GM19240 (cell line): Measurements from ENCODE around the gene PIEZO1.

ENCODE experiments used
- DNase-seq: peaks from one replicate; pipeline ENCODE4 v3.0.0; 2011; ENCODE audit warnings: low spot score; ENCODE audit not compliant: insufficient read length

Gene PIEZO1

DNA sequence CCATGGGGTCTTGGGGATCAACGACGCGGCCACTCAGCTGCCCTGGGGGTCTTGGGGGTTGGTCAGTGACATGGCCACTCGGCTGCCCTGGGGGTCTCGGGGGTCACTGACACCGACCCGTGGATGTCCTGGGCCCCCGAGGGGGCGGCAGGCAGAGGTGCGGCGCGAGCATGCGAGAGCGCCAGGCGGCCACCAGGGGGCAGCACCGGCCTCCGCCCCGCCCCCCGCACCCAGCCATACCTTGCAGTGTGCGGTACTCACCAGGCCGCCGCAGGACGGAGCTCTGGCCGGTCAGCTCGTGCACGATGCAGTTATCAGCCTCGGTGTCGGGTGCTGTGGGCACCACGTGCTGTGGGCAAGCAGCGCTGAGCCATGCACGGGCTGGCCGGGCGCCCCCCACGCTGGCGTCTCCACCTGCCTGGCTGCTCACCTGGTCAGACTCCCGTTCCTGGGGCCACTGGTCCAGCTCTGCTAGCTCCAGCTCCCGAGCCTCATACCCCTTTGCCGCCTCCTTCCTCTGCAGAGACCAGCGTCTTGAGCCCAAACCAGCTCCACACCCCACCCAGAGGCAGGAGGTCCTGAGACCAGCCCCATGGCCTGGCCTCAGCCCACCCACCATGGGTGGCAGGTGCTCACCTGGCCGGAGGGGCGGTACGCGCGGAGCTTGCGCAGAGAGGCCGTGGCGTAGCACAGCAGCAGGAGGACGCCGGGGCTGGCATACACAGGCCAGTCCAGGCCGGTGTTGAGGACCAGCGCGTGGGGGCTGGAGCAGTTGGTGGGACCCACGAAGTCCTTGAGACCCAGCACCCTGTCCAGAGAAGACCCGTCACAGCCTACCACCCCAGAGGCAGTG, 47.5 kb downstream of the PIEZO1 start:
- DNase-seq, result peak; percentile 72

DNA sequence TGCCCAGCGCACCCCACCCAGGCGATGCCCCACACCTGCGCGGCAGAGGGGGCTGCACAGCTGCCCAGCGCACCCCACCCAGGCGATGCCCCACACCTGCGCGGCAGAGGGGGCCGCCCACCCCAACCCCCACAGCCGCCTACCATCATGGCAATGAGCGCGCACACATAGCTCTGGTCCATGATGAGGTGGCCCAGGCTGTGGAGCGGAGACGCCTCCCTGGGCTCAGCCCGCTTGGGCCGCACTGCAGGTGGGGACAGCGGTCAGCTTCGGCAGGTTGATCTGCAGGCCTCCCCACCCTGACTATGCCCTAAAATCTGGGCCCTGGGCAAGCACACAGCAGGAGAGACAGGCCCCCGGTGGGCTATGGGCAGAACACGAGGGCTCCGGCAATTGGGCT, 48.5 kb downstream of the PIEZO1 start:
- no peak for DNase-seq

DNA sequence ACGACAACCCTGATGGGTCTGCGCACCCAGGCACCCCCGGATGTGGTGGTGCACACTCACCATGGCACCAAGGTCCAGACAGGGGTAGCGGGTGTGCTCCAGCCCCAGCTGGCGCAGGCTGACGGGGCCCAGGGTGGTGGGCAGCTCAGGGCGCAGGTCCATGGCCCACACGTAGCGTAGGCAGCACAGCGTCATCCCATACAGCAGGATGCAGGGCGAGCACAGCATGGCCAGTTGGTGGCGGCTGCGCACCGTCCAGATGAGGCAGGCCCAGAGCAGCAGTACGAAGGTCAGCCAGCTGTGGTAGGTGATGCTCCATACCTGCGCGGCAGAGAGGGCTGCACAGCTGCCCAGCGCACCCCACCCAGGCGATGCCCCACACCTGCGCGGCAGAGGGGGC, 48.9 kb downstream of the PIEZO1 start:
- no peak for DNase-seq

DNA sequence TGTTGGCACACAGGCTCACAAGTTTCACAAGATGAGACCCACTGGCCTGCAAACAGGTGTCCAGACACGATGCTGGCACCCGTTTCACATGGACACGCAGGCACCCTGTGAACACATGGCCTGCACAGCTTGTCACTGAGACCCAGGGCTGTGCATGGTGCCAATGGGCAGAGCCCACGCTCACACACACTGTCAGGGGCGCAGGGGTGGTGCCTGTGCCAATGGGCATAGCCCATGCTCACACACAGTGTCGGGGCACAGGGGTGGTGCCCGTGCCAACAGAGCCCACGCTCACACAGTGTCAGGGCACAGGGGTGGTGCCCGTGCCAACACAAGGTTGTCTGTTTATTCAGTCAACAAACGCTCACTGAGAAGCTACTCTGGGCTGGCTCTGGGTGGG, 49.4 kb downstream of the PIEZO1 start:
- no peak for DNase-seq

DNA sequence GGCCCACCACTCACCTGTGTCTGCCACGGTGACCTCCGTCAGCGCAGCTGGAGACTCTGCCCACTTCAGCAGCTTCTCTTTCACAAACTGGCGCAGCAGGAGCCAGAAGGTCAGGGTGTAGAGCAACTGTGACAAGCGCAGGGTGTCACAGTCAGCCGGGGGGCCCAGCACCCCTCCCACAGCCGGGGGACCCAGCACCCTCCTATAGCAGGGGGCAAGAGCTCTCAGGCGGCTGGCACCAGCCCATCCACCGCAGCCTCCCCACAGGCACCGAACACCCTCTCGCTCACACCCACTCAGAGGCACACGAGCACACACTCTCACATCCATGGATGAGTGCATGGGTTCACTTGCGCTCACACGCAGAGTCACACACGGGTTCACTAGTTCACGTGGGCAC, 49.9 kb downstream of the PIEZO1 start:
- DNase-seq, result no peak

DNA sequence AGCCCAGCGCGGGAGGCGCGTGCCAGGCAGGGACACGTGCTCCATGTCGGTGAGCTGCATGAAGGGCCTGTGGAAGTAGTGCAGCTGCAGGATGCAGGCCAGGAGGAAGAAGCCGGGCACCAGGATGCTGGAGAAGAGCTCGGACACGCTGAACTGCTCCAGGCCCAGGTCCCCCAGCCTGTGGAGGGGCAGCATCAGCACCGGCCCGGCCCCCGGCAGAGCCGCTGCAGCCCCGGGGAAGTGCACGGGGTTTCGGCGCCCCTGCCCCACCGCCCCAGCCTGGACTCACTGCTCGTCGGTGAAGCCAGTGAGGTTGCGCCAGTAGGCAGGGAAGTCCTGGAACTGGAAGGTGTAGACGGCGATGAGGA, 50.7 kb downstream of the PIEZO1 start:
- DNase-seq, result no peak

DNA sequence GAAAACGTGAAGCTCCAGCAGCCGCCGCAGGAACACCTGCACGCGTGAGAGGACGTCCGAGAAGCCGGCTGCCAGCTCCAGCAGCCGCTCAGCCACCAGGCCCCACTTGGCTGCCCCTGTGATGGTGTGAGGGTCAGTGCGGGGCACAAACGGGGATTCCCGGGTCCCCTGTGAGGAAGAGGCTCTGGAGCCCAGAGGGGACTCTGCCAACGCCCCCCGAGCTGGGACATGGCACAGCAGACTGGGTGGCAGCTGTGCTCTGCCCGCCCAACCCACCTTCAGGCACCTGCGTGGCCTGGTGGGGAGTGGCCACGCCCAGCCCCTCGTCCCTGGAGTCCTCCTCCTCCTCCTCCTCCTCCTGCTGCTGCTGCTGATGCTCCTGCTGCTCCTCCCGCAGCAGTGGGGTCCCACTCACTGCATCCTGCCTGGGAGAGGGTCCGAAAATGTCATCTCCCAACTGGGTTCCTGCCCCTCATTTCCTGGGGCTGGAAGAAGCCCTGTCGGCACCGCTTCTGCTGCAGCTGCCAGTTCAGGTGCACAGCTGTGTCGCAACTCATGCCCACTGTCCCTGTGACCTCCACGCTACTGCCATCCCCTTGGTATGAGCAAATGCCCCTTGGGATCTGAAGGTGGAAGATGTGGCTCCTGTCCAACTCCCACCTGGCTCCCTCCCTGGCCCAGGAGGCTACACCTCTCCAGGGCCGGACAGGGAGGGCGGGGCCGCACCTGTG, 51.2 kb downstream of the PIEZO1 start:
- no peak for DNase-seq

DNA sequence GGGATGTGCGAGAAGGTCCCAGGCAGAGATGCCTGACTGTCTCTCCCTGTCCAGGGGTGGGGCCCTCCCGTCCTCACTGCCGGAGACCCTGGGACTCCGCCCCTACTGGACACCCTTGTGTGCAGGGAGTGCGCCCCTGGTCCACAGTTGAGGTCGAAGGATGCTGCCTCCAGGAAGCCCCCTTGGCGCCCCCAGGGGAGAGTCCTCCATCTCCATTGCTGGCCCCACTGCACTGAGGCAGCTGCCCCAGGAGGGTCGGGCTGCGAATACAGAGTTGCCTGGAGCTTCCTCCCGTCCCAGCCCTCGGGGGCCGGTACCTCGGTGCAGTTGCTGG, 52.1 kb downstream of the PIEZO1 start:
- no peak for DNase-seq

DNA sequence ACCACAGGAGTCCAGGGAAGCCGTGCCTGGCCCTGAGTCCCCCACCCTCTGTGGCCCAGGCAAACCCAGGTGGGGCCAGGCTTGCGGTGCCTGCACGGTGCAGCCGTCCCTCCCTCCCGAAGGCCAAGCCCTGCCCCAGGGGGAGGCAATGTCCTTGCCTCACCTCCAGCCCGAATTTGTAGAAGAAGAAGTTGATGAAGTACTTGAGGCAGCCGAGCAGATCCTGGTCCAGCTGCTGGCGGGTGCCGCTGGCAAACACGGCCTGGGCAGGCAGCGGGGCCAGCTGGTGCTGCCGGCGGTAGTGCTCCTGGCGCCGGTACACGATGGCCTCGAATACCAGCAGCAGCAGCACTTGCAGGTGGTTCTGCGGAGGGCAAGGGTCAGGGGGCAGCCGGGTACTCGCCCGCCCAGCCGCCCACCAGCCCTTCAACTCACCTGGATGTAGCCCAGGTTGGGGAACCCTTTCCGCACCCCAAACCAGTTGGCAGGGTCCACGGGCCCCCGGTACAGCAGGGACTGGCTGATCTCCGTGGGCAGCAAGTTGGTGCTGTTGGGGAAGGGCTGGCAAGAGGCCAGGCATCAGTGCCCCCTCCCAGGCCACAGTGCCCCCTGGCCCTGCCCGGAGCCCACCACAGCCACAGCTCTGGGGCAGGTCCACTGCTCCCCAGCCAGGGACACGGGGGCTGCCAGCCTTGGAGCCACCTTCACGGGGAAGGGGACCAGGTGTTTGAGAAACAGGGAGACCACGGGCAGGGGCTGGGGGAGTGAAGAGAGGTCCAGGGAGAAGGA, 52.7 kb downstream of the PIEZO1 start:
- DNase-seq, result no peak

DNA sequence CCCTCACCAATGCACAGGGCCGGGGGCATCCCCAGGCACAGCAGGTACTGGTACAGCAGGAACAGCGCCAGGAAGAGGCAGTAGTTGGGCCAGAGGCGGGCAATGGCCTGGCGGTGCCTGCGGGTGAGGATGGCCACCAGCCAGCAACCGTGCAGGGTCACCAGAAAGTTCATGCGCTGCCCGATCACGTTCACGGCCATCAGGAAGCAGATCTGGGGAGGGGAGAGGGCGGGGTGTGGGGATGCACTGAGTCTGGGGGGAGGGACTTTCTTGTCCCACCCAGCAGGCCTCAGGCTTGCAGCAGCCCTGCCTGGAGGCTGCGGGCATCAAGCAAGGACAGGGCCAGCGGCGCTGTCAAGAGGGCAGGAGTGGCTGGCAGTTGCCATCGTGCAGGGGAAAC, 53.3 kb downstream of the PIEZO1 start:
- no peak for DNase-seq

DNA sequence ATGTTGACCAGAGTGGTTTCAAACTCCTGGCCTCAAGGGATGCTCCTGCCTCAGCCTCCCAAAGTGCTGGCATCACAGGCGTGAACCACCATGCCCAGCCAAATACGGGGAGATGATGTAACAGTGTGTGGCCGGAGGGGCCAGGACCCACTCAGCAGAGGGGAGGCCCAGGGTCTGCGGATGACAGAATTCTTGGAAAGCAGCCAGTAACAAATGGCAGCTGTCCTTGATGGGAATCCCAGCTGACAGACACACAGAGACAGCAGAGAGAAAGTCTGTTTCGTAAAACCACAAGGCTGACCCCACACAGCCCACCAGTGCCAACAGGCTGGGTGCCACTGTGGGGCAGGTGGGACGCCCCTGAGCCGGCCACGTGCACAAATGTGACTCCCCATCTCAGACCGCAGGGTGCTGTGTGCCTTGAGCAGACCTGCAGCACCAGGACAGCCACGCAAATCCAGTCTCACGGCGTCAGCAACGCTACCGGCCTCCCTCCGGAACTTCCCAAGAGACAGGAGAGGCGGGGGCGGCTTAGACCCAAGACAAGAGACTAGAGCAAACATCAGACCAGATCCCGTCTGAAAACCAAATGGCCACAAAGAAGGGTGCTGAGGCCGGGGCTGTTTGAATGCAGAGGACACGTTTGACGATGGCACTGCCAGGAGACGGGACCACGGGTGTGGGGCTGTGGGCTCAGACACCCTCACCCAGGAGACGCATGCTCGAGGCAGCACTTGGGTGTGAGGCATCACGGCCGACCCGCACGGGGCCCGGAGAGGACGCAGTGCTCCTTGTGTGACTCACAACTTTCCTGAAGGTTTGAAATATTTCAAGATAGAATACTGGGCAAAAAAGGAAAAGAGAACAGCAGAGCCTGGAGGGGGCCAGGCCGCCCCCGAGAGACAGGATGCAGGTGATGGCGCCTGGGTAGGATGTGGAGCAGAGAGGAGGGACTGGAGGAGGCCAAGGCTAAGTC, 54.1 kb downstream of the PIEZO1 start:
- DNase-seq, result no peak

DNA sequence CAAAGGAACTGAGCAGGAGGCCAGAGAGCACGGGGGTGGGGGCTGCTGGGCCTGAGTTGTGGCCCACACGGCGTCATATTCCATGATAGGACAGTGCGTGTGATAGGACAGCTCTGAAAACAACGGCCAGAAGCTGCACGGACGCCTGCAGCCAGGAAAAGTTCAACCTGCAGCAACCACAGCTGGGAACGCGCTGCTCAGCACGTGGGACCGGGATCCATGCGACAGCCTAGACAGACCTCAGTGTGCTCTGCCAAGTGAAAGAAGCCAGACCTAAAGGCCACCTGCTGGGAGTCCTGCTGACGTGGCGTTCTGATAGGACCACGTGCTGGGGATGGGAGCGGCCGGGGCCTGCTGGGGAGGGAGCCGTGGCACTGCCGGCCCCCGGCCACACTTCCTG, 57.1 kb downstream of the PIEZO1 start:
- DNase-seq, result no peak

DNA sequence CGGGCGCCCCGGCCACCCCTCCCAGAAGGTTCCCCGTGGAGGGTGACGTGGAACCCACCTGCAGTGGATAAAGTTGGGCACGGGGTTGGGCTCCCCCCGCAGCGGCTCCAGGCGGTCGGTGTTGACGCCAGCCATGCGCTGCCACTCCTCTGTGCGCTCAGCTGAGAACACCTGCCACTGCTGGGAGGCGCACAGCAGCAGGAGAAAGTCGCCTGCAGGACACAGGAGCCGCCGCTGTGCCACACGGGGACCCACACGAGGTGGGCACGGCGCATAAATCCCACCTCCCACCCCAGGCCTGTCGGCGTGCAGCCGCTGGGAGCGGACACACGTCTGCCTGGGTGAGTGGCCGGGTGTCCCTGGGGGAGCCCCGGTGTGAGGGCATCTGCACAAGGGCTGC, 58.0 kb downstream of the PIEZO1 start:
- no peak for DNase-seq

DNA sequence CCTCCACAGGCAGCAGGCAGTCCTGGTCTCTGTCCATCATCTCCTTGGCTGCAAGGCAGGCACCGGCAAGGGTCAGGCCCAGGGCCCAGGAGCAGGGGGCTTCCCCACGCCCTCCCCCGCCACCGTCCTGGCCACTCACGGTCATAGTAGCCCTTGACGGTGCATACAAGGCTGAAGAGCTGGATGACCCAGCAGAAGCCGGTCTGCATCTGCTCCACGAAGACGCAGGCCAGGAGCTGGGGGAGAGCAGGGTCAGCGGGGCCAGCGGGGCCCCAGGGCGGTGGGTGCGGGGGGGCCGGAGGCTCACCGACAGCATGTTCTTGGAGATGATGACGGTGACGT, 58.6 kb downstream of the PIEZO1 start:
- no peak for DNase-seq

DNA sequence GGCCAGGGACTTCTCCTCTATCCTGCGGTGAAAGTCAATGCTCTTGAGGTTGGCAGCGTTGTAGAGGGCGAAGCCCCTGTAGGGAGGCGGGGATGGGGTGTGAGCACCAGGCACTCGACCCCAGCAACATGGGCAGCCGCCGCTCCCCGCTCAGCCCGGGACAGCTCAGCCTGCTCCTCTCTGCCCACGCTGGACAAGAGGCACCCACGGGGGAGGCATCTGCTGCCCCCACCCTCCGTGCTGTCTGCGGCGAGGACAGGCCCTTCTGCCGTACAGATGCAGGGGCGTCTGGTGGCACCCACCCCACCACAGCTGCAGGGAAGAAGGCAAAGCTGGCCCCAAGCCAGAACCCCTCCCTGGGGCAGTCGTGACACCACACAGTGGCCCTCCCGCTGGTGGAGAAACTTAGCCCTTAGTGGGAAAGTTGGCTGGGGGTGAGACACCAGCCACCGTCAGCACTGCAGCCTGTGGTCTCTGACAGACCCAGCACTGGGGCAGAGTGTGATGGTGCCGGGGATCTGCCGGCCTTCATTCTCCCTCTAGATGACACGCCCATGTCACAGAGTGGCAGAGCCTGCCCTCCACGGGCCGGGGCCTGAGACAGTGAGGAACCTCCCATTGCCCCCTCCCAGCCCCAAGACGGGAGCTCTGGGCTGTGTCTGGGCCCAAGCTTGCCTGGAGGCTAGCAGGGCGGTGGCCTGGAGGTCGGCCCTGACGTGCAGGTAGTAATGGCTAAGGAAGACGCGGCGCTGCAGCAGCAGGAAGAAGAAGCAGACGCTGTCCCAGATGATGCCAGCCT, 59.2 kb downstream of the PIEZO1 start:
- DNase-seq, result no peak

DNA sequence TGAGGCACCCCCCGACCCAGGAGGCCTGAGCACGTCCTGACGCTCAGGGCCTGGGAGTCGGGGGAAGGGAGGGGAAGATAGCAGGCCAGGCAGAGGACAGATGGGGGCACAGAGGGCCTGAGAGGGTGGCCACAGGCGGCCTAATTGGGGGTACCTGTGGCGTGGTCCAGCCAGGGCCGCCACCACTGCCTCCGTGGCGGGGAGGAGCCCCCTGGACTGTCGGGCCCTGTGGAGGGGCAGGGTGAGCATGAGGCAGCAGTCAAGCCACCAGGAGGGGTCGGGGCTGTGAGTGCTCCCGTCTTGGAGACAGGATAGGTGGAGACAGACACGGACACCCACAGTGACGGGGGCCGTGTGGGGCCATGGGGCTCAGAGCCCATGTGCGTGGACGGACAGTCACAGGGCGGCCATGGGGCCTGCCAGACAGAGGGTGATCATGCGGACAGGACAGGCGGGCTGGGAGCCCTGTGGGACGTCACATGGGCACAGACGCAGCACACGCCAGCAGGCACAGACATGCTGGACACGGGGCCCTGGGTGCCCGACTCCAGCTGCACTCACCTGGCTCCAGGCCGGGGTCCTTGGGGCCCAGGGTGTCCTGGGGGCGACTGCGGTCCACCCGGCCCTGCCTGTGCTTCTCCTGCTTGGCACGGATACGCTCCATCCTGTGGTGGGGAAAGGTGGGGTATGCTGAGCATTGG, 60.0 kb downstream of the PIEZO1 start:
- no peak for DNase-seq

DNA sequence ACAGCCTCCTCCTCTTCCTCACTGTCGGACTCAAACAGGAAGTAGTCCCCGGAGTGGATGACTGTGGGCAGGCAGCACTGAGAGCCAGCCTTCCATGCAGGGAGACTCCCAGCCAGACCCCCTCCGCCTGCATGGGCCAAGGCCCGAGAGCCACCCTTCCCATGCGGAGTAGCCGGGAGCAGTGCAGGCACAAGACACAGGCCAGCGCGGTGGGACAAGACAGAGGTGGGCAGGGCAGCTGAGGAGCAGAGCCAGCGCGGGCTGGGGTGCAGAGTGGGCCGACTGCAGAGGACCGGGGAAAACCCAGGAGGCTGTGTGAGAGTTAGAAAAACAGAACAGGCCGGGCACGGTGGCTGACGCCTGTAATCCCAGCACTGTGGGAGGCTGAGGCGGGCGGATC, 61.1 kb downstream of the PIEZO1 start:
- no peak for DNase-seq

DNA sequence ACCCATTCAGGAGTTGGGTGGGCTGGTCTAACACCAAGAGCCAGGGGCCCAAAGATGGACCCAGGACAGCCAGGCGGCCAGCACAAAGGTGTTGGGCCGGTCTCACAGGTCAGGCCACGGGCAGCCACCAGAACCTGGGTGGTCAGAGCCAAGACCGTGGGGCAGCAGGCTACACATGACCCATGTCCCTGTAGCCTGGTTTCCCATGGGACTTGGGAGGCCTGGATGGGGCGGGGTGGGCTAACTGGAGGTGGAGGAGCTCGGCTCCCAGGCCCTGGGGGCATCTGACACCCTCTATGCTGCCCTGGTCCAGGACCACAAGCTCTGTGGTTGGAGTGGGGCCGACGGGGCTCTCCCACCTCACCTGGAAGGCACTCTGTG, 61.5 kb downstream of the PIEZO1 start:
- DNase-seq, result no peak

DNA sequence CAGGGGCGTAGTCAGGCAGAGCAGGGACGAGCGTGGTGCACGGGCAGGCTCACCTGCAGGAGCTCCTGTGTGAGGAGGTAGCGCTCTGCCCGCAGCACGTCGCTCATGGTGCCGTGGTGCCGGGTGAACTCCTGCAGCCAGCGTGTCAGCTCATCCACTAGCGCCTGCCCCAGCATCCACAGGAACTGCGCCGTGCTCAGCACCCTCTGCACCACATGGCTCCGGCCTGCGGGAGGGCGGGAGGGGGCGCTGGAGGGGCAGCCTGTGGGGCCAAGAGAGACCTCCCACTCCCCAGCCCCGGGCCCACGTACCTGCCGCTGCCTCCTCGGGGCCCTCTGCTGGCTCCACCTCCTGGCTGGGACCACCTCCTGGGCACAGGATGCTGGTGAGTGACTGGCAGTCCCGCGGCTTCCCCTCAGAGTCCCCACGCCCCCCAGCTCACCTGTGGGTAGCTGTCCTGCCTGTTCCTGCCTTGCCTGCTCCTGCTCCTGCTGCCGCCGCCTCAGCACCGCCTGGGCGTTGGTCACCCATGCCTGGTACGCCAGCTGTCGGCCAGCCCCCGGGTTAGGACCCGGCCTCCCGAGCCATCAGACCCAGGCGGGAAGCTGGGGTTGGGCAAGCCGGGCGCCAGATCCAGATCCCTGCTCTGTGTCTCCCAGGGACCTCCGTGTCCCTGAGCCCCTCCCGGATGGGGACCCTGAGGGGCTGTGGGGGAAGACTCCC, 62.1 kb downstream of the PIEZO1 start:
- DNase-seq, result no peak
